PC-3 (cell line): ENCODE results near the gene RAB3GAP2. TPM values are rescaled to one million over a fixed set of nuclear protein-coding genes. Genes with fewer than 3 reads are reported as not detected.

Experiments
- ATAC-seq: fragments of 200-7000 bp; cut with Tn5 transposase; 2 replicates; pipeline ENCODE4 v1.9.1; 2020; ENCODE audit warnings: mild to moderate bottlenecking, moderate library complexity
- BruUV-seq: library from RNA; stranded (reverse); fragments of 400-500 nt; replicated peaks from 2 replicates; lab custom pipeline; 2021; lab: Mats Ljungman, UMichigan
- CTCF ChIA-PET: fragments of 300-600 bp; sonication (Branson Sonifier 250); formaldehyde crosslinking; loops from one replicate; lab custom pipeline; 2022; ENCODE audit warnings: antibody characterized with exemption; lab: Charles Lee
- POLR2A ChIA-PET: fragments of 300-600 bp; sonication (Branson Sonifier 250); formaldehyde crosslinking; loops from one replicate; lab custom pipeline; 2022; ENCODE audit warnings: antibody characterized with exemption; ENCODE audit not compliant: unreplicated experiment; lab: Charles Lee
- DNase-seq: peaks from one replicate; pipeline ENCODE4 v3.0.0-alpha.2; 2015
- H2AFZ ChIP-seq: fragments of 300-600 bp; sonication (generic); 2 replicates; pipeline ENCODE4 v1.6.0; 2016; ENCODE audit warnings: antibody characterized with exemption, low read length
- H3F3A ChIP-seq: fragments of 300-600 bp; sonication (generic); one replicate; pipeline ENCODE4 v1.6.0; 2017; ENCODE audit warnings: antibody characterized with exemption, low read length, control low read depth, mild to moderate bottlenecking; ENCODE audit not compliant: unreplicated experiment
- H3K27ac ChIP-seq: fragments of 300-600 bp; sonication (generic); 2 replicates; pipeline ENCODE4 v1.5.1; 2016; ENCODE audit warnings: mild to moderate bottlenecking, low read length
- H3K27me3 ChIP-seq: fragments of 300-600 bp; sonication (generic); 2 replicates; pipeline ENCODE4 v1.6.1; 2016; ENCODE audit warnings: low read length, mixed read lengths
- H3K36me3 ChIP-seq: fragments of 300-600 bp; sonication (generic); 2 replicates; pipeline ENCODE4 v1.6.1; 2016; ENCODE audit warnings: low read depth, mixed run types, low read length, mixed read lengths
- H3K4me1 ChIP-seq: fragments of 300-600 bp; sonication (generic); 2 replicates; pipeline ENCODE4 v1.5.1; 2016; ENCODE audit warnings: low read length; ENCODE audit not compliant: insufficient read depth
- H3K4me2 ChIP-seq: fragments of 300-600 bp; sonication (generic); 2 replicates; pipeline ENCODE4 v1.6.0; 2016; ENCODE audit warnings: low read length
- H3K4me3 ChIP-seq: fragments of 300-600 bp; sonication (generic); 2 replicates; pipeline ENCODE4 v1.5.1; 2016; ENCODE audit warnings: mild to moderate bottlenecking, low read length, mixed read lengths
- H3K79me2 ChIP-seq: fragments of 300-600 bp; sonication (generic); 2 replicates; pipeline ENCODE4 v1.6.1; 2017; ENCODE audit warnings: low read length, mixed read lengths
- H3K9ac ChIP-seq: fragments of 300-600 bp; sonication (generic); 2 replicates; pipeline ENCODE4 v1.6.0; 2016; ENCODE audit warnings: mild to moderate bottlenecking, low read length
- H3K9me2 ChIP-seq: fragments of 300-600 bp; sonication (generic); replicated peaks from 2 replicates; pipeline ENCODE4 v1.6.1; 2016; ENCODE audit warnings: mixed run types, low read length, mixed read lengths
- H3K9me3 ChIP-seq: fragments of 300-600 bp; sonication (generic); 2 replicates; pipeline ENCODE4 v1.6.1; 2016; ENCODE audit warnings: low read length, mixed read lengths
- H4K20me1 ChIP-seq: fragments of 300-600 bp; sonication (generic); 2 replicates; pipeline ENCODE4 v1.6.1; 2016; ENCODE audit warnings: low read length, mixed read lengths
- CTCF ChIP-seq: fragments of 300-600 bp; sonication (generic); conservative IDR thresholded peaks from 2 replicates; pipeline ENCODE4 v1.5.1; 2017; ENCODE audit warnings: antibody characterized with exemption, low read depth, mild to moderate bottlenecking, low read length
- EZH2 ChIP-seq: fragments of 300-600 bp; sonication (generic); IDR thresholded peaks from one replicate; pipeline ENCODE4 v1.6.1; 2017; ENCODE audit warnings: antibody characterized with exemption, mild to moderate bottlenecking, low read length; ENCODE audit not compliant: unreplicated experiment
- EZH2phosphoT487 ChIP-seq: fragments of 300-600 bp; sonication (generic); IDR thresholded peaks from 2 replicates; pipeline ENCODE4 v1.6.1; 2018; ENCODE audit warnings: mild to moderate bottlenecking, antibody characterized with exemption, low read length, borderline replicate concordance
- intact Hi-C: fragments of 100-400 bp; cut with micrococcal nuclease; formaldehyde crosslinking; loops from 2 replicates; pipeline ENCODE4 v1.9.0; 2023
- total RNA-seq: library from RNA; depleted of rRNA; stranded (reverse); fragments of >200 nt; gene quantifications from 2 replicates; pipeline ENCODE4 v1.2.3, GENCODE V29; 2014

Gene RAB3GAP2
- total RNA-seq, 1 experiment from 2014 or later = 16.7 TPM

- no peak overlapping the region for H3K9ac ChIP-seq
- H3K4me1 ChIP-seq = no peaks in the 10 kb centered on the region
- POLR2A ChIA-PET = no interaction called here
- H3F3A ChIP-seq = no peaks in the 10 kb centered on the region
- H2AFZ ChIP-seq = no peak overlapping the region
- intact Hi-C loops = no loop called here
- no peaks in the 10 kb centered on the region for H3K9me2 ChIP-seq
- no peak overlapping the region for H3K27ac ChIP-seq
- CTCF ChIA-PET = no interaction called here
- H3K27me3 ChIP-seq = peaks cover 19% of the 10 kb centered on the region
- TF ChIP-seq EZH2phosphoT487 (no peak), CTCF (no peak), EZH2 (no peak)
- H3K4me3 ChIP-seq = no peak overlapping the region
- no peak for DNase-seq
- no peaks in the 10 kb centered on the region; the same call in 1 of the 2 replicates for H3K9me3 ChIP-seq
- H3K79me2 ChIP-seq = no peaks in the 10 kb centered on the region
- BruUV-seq = no TSS peak
- ATAC-seq = no peak
- H4K20me1 ChIP-seq = no peaks in the 10 kb centered on the region
- H3K4me2 ChIP-seq = no peak overlapping the region
- no peaks in the 10 kb centered on the region for H3K36me3 ChIP-seq
Observed at GRCh38 chr1:220307607-220308006, 35.4 kb upstream of the RAB3GAP2 start.

- H4K20me1 ChIP-seq = no peaks in the 10 kb centered on the region
- intact Hi-C loops = no loop called here
- ChIA-PET CTCF (no interaction called here), POLR2A (no interaction called here)
- H3F3A ChIP-seq = no peaks in the 10 kb centered on the region
- H3K27ac ChIP-seq = no peak overlapping the region
- H3K4me2 ChIP-seq = no peak overlapping the region
- BruUV-seq = no TSS peak
- no peak for DNase-seq
- no peaks in the 10 kb centered on the region; the same call in 1 of the 2 replicates for H3K9me3 ChIP-seq
- no peak for ATAC-seq
- no peak overlapping the region for H3K4me3 ChIP-seq
- no peaks in the 10 kb centered on the region for H3K79me2 ChIP-seq
- no peaks in the 10 kb centered on the region for H3K36me3 ChIP-seq
- no peak overlapping the region for H3K9ac ChIP-seq
- TF ChIP-seq EZH2phosphoT487 = no peak
- TF ChIP-seq EZH2 = no peak
- no peak for TF ChIP-seq CTCF
- H3K9me2 ChIP-seq = no peaks in the 10 kb centered on the region
- H2AFZ ChIP-seq = no peak overlapping the region
- H3K4me1 ChIP-seq = no peaks in the 10 kb centered on the region
- H3K27me3 ChIP-seq = peaks cover 29% of the 10 kb centered on the region
Observed at GRCh38 chr1:220306339-220306738, 34.1 kb upstream of the RAB3GAP2 start.

GRCh38 chr1:220303871-220304270 lies 31.6 kb upstream of the RAB3GAP2 start:
- H3K27ac ChIP-seq = no peak overlapping the region
- POLR2A ChIA-PET = no interaction called here

More at GRCh38 chr1:220303871-220304270, 31.6 kb upstream of the RAB3GAP2 start:
- Histone ChIP-seq H4K20me1 (no peaks in the 10 kb centered on the region), H3K9me2 (no peaks in the 10 kb centered on the region), H3K4me3 (no peak overlapping the region), H3K9me3 (no peaks in the 10 kb centered on the region; the same call in 1 of the 2 replicates), H3K4me1 (no peaks in the 10 kb centered on the region), H3K27me3 (peaks cover 29% of the 10 kb centered on the region), H3F3A (no peaks in the 10 kb centered on the region), H3K9ac (no peak overlapping the region), H3K36me3 (no peaks in the 10 kb centered on the region), H3K79me2 (no peaks in the 10 kb centered on the region), H3K4me2 (no peak overlapping the region), H2AFZ (no peak overlapping the region)
- TF ChIP-seq EZH2phosphoT487 = no peak
- no peak for TF ChIP-seq CTCF
- no peak for TF ChIP-seq EZH2
- CTCF ChIA-PET = interaction anchor here (0.6 kb wide), 1 partner anchor 42 kb away, joined by 3 read pairs; no protein-coding TSS in a partner anchor
- no TSS peak for BruUV-seq
- ATAC-seq (no peak), DNase-seq (no peak)
- intact Hi-C loops = no loop called here
